SK-N-SH (cell line): ENCODE measurements around the gene FAM217A. TPM values are rescaled to one million over a fixed set of nuclear protein-coding genes. Genes with fewer than 3 reads are reported as not detected.

Experiments used
- CTCF ChIA-PET: fragments of 300-600, 350-600 bp; formaldehyde crosslinking; extraction: SDS; loops from one replicate; lab custom pipeline; 2021; lab: Yijun Ruan, JAX
- POLR2A ChIA-PET: fragments of 350-600 bp; sonication (Branson Sonifier 250); formaldehyde crosslinking; extraction: SDS; loops from one replicate; lab custom pipeline; 2020; ENCODE audit warnings: antibody characterized with exemption, inconsistent platforms; lab: Yijun Ruan, JAX
- DNase-seq: peaks from one replicate; pipeline ENCODE4 v3.0.0; 2012
- H2AFZ ChIP-seq: fragments of 200-600 bp; sonication (generic); 2 replicates; pipeline ENCODE4 v1.8.1; 2016; ENCODE audit warnings: antibody characterized with exemption, mild to moderate bottlenecking, low read depth
- H3F3A ChIP-seq: fragments of 200-600 bp; sonication (generic); replicated peaks from 2 replicates; pipeline ENCODE3; 2016; ENCODE audit warnings: antibody characterized with exemption, mild to moderate bottlenecking; ENCODE audit not compliant: insufficient read depth
- H3K27ac ChIP-seq, 2 experiments: fragments of 200-500 bp in 1 of 2; fragments of 200-600 bp in 1 of 2; sonication (Bioruptor generic) in 1 of 2; sonication (generic), shearing (Covaris generic) in 1 of 2; 2 replicates each; pipeline versions ENCODE4 v1.5.1 to v1.6.1; 2014 to 2016; ENCODE audit warnings: low read depth in 2 of 2, inconsistent platforms in 1 of 2, low read length in 1 of 2, mild to moderate bottlenecking in 1 of 2, mixed read lengths in 1 of 2
- H3K27me3 ChIP-seq: fragments of 200-600 bp; sonication (generic), shearing (Covaris generic); 2 replicates; pipeline ENCODE4 v1.6.1; 2016; ENCODE audit warnings: mixed run types; ENCODE audit not compliant: insufficient read depth
- H3K36me3 ChIP-seq, 2 experiments: fragments of 200-500 bp in 1 of 2; fragments of 200-600 bp in 1 of 2; sonication (Bioruptor generic) in 1 of 2; sonication (generic) in 1 of 2; replicated peaks in 1 of 2; 2 replicates each; pipeline versions ENCODE3 to v1.5.1; 2014 to 2016; ENCODE audit warnings: low read length in 1 of 2, mild to moderate bottlenecking in 1 of 2; ENCODE audit not compliant: insufficient read depth in 2 of 2, control insufficient read depth in 1 of 2
- H3K4me1 ChIP-seq, 2 experiments: fragments of 200-500 bp in 1 of 2; fragments of 200-600 bp in 1 of 2; sonication (Bioruptor generic) in 1 of 2; sonication (generic), shearing (Covaris generic) in 1 of 2; 2 replicates each; pipeline versions ENCODE4 v1.5.1 to v1.6.1; 2014 to 2016; ENCODE audit warnings: low read depth in 1 of 2, low read length in 1 of 2, mixed run types in 1 of 2; ENCODE audit not compliant: insufficient read depth in 2 of 2, control insufficient read depth in 1 of 2
- H3K4me2 ChIP-seq: fragments of 200-600 bp; sonication (generic), shearing (Covaris generic); 2 replicates; pipeline ENCODE4 v1.6.1; 2017; ENCODE audit warnings: mixed run types
- H3K4me3 ChIP-seq, 2 experiments: fragments of 200-500 bp in 1 of 2; fragments of 200-600 bp in 1 of 2; sonication (Bioruptor generic) in 1 of 2; sonication (generic), shearing (Covaris generic) in 1 of 2; 2 replicates each; pipeline versions ENCODE4 v1.5.1 to v1.8.1; 2014 to 2016; ENCODE audit warnings: low read depth in 2 of 2, inconsistent platforms in 1 of 2, low read length in 1 of 2, mild to moderate bottlenecking in 1 of 2, mixed read lengths in 1 of 2, moderate library complexity in 1 of 2
- H3K79me2 ChIP-seq: fragments of 200-600 bp; sonication (generic); 2 replicates; pipeline ENCODE4 v1.8.1; 2017; ENCODE audit warnings: mild to moderate bottlenecking; ENCODE audit not compliant: insufficient read depth
- H3K9ac ChIP-seq: fragments of 200-600 bp; sonication (generic); 2 replicates; pipeline ENCODE4 v1.6.1; 2017; ENCODE audit warnings: mixed run types
- H3K9me2 ChIP-seq: fragments of 200-600 bp; sonication (generic); 2 replicates; pipeline ENCODE4 v1.6.1; 2017; ENCODE audit warnings: mixed run types
- H3K9me3 ChIP-seq: fragments of 200-600 bp; sonication (generic); 2 replicates; pipeline ENCODE4 v1.6.1; 2017; ENCODE audit warnings: mixed run types, mild to moderate bottlenecking, moderate library complexity
- H4K20me1 ChIP-seq: fragments of 200-600 bp; sonication (generic); 2 replicates; pipeline ENCODE4 v1.6.1; 2017; ENCODE audit warnings: mild to moderate bottlenecking, mixed run types; ENCODE audit not compliant: insufficient read depth
- EZH2phosphoT487 ChIP-seq: fragments of 200-600 bp; sonication (generic); IDR thresholded peaks from 2 replicates; pipeline ENCODE4 v1.6.1; 2017; ENCODE audit warnings: low read depth, mixed run types, mild to moderate bottlenecking, antibody characterized with exemption, moderate library complexity, borderline replicate concordance
- GATA2 ChIP-seq: sonication (generic); formaldehyde crosslinking; IDR thresholded peaks from 2 replicates; pipeline ENCODE4 v1.5.0; 2020; ENCODE audit warnings: mild to moderate bottlenecking, missing genetic modification reagents
- JUND ChIP-seq: IDR thresholded peaks from 2 replicates; pipeline ENCODE4 v1.4.0; 2012
- MEF2A ChIP-seq: IDR thresholded peaks from 2 replicates; pipeline ENCODE4 v1.4.0; 2012; ENCODE audit warnings: low read depth, borderline replicate concordance
- NRF1 ChIP-seq: IDR thresholded peaks from 2 replicates; pipeline ENCODE4 v1.6.1; 2012; ENCODE audit warnings: low read depth, mild to moderate bottlenecking, low read length
- POLR2AphosphoS5 ChIP-seq: IDR thresholded peaks from 2 replicates; pipeline ENCODE4 v1.6.1; 2012; ENCODE audit warnings: low read depth, low read length
- RAD21 ChIP-seq: IDR thresholded peaks from 2 replicates; pipeline ENCODE4 v1.6.1; 2012; ENCODE audit warnings: mild to moderate bottlenecking, low read length
- RFX5 ChIP-seq: IDR thresholded peaks from 2 replicates; pipeline ENCODE4 v1.6.1; 2012; ENCODE audit warnings: mild to moderate bottlenecking, improper control_type of control experiment, low read length
- SIN3A ChIP-seq: IDR thresholded peaks from 2 replicates; pipeline ENCODE4 v1.6.1; 2012; ENCODE audit warnings: low read depth, mild to moderate bottlenecking, low read length, moderate library complexity, borderline replicate concordance
- WGBS: methylation state at CpG from one replicate; pipeline ENCODE4 v1.1.6; 2017; ENCODE audit warnings: low lambda C conversion rate; 5-methylcytosine and 5-hydroxymethylcytosine counted together
- polyA plus RNA-seq, 3 experiments: library from polyadenylated mRNA; depleted of rRNA; stranded (reverse); fragments of >200 nt; gene quantifications; 2 replicates each; pipeline ENCODE4 v1.2.3, GENCODE V29; 2012
- TF ChIP-seq, protein P1 (sequence below): IDR thresholded peaks from 2 replicates; pipeline ENCODE4 v1.6.1; 2012; ENCODE audit warnings: mild to moderate bottlenecking, low read depth, low read length, moderate library complexity
- TF ChIP-seq, protein P2 (sequence below): fragments of 200-600 bp; sonication (generic); IDR thresholded peaks from 2 replicates; pipeline ENCODE4 v1.6.1; 2017; ENCODE audit warnings: antibody characterized with exemption, mild to moderate bottlenecking, moderate library complexity
- TF ChIP-seq, protein P3 (sequence below): IDR thresholded peaks from 2 replicates; pipeline ENCODE4 v1.4.0; 2012; ENCODE audit warnings: low read depth
- TF ChIP-seq, protein P4 (sequence below): fragments of 150-350 bp; IDR thresholded peaks from 2 replicates; pipeline ENCODE4 v1.6.1; 2017; ENCODE audit warnings: antibody characterized with exemption, low read length, low read depth, borderline replicate concordance
- TF ChIP-seq, protein P5 (sequence below): IDR thresholded peaks from 2 replicates; pipeline ENCODE4; 2012

FAM217A gene, protein sequence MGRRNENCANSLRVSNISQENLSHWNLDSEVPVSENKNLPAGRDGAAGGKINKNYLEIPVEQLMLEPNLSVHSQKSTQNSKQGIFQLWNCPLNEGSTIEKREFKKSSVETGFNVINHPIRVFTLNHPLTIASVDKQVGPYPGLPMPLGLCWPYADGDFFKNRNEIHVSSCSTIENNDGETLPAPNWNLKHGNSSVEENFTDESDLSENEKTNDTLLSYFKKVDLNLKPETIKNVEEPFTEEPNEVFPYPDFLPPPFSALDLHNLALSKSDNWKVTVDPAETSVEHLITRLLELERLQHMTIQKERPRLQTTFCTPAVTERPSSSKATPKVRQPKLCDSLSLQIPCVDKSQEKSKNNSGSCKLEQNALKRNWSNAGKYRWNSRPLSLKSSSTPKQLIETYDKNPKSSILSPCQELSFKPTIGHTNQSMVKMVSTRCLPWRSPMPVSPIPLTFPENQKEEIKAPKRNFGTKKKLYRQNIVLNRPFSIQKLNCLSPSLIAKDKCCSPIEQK
- polyA plus RNA-seq (2012; rRNA removed) = not detected in 2 replicates
- not detected in 2 replicates for polyA plus RNA-seq (2012; cell fraction: cytosol; rRNA removed)
- not detected in 2 replicates for polyA plus RNA-seq (2012; cell fraction: nucleus; rRNA removed)

DNA sequence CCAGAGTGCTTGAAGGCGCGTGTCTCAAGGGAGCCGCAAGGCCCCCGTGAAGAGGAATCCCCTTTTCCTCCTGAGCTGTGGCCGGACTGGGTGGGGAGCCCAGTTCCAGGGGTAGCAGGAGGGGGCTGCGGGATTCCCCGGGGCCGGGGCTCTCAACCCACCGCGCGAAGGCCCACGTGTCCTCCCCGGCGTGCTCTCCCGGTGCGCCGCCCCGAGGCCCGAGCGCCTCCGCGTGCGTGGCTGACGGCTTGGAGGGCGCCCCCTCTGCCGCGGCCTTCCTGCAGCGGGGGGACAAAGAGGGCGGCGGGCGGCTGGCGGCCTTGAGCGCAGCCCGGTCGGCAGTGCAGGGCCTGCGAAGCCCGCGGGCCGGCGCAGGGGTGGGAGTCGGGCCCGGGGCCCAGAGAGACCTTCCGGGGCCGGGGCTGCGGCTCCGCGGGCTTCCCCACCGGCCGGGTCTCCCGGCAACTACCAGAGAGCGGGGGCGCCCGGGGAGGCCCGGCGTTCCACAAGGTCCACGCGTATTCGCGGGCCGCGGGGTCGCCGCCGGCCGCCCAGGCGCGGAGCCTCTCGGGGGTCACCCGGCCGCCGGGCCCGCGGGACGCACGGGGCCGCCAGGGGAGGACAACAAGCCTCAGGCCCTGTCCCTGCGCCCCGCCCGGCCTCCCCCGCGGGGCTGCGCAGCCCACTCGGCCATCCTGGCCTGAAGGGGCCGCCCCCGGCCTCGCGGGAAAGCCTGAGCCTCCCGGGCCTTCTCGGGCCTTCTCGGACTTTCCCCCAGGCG is at the start of gene FAM217A:
TSS of gene FAM217A (minus strand) at position 447 of the 781 bp plus-strand sequence. CDS start 1,723 bp downstream, outside the sequence.
- no peak within 1 kb of the TSS for H3K9ac ChIP-seq
- no peak within 1 kb of the TSS for H3K4me2 ChIP-seq
- H3K9me2 ChIP-seq = no peaks in the 10 kb centered on the region
- no peaks in the 10 kb centered on the region for H3K79me2 ChIP-seq
- no peaks in the 10 kb centered on the region for H4K20me1 ChIP-seq
- 96% methylated on average over 14 of the region's 91 CpGs for WGBS
- no peak within 1 kb of the TSS for H3K4me3 ChIP-seq
- TF ChIP-seq GATA2 = no peak
- TF ChIP-seq, protein P1, sequence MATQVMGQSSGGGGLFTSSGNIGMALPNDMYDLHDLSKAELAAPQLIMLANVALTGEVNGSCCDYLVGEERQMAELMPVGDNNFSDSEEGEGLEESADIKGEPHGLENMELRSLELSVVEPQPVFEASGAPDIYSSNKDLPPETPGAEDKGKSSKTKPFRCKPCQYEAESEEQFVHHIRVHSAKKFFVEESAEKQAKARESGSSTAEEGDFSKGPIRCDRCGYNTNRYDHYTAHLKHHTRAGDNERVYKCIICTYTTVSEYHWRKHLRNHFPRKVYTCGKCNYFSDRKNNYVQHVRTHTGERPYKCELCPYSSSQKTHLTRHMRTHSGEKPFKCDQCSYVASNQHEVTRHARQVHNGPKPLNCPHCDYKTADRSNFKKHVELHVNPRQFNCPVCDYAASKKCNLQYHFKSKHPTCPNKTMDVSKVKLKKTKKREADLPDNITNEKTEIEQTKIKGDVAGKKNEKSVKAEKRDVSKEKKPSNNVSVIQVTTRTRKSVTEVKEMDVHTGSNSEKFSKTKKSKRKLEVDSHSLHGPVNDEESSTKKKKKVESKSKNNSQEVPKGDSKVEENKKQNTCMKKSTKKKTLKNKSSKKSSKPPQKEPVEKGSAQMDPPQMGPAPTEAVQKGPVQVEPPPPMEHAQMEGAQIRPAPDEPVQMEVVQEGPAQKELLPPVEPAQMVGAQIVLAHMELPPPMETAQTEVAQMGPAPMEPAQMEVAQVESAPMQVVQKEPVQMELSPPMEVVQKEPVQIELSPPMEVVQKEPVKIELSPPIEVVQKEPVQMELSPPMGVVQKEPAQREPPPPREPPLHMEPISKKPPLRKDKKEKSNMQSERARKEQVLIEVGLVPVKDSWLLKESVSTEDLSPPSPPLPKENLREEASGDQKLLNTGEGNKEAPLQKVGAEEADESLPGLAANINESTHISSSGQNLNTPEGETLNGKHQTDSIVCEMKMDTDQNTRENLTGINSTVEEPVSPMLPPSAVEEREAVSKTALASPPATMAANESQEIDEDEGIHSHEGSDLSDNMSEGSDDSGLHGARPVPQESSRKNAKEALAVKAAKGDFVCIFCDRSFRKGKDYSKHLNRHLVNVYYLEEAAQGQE = no peak
- TF ChIP-seq SIN3A = no peak
- TF ChIP-seq JUND = no peak
- no peak for TF ChIP-seq NRF1
- TF ChIP-seq RFX5 = no peak
- TF ChIP-seq MEF2A = no peak
- TF ChIP-seq, all 33 proteins: peak for 0
- no peaks in the 10 kb centered on the region for H3K36me3 ChIP-seq
- H3K27ac ChIP-seq = no peak within 1 kb of the TSS
- H3K4me1 ChIP-seq = no peaks in the 10 kb centered on the region
- DNase-seq = no peak
- H2AFZ ChIP-seq = no peak within 1 kb of the TSS
- H3F3A ChIP-seq = no peaks in the 10 kb centered on the region
- H3K9me3 ChIP-seq = no peaks in the 10 kb centered on the region
- ChIA-PET CTCF (interaction anchor here (0.8 kb wide), 1 partner anchor 10 kb away, joined by 3 read pairs; no protein-coding TSS in a partner anchor), POLR2A (no interaction called here)
- no peaks in the 10 kb centered on the region for H3K27me3 ChIP-seq

DNA sequence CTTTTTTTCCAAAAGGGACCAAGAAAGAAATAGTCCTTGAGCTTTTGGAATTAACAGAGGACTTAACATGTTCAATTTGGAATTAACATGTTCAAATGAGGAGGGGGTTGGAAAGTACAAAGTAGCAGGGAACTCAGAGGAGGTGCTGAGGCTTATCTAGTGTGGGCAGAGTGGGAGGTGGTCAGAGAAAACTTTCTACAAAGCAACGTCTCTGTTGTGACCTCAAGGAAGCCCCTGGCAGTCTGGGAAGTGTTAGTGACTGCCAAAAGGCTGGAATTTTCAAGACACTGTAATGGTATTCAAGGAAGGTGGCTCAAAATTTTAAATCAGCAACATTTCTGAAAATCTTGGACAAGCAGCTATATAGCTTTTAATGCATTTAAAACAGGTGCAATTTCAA is 49.1 kb upstream of the FAM217A start:
- Histone ChIP-seq H2AFZ (no peak overlapping the region), H3K79me2 (peaks cover 35% of the 10 kb centered on the region), H3K36me3 (peaks cover 58 to 79% of the 10 kb centered on the region in 2 experiments), H3K4me1 (peaks cover 0 to 26% of the 10 kb centered on the region in 2 experiments; a peak in 1 of 4 replicates), H3K9me3 (no peaks in the 10 kb centered on the region), H3K27me3 (no peaks in the 10 kb centered on the region), H3K27ac (peak overlapping the region in 1 of 2 experiments; percentile 74; a peak in 1 of 4 replicates), H3K4me2 (no peak overlapping the region), H3F3A (peaks cover 27% of the 10 kb centered on the region), H3K9ac (no peak overlapping the region)
- POLR2A ChIA-PET = no interaction called here
- DNase-seq = no peak
- CTCF ChIA-PET = interaction anchor here (0.7 to 1.4 kb wide), 2 partner anchors 119 to 1348 kb away, joined by 3 read pairs; no protein-coding TSS in a partner anchor
- 13% methylated on average over 1 of the region's 1 CpG for WGBS
- TF ChIP-seq, protein P2, sequence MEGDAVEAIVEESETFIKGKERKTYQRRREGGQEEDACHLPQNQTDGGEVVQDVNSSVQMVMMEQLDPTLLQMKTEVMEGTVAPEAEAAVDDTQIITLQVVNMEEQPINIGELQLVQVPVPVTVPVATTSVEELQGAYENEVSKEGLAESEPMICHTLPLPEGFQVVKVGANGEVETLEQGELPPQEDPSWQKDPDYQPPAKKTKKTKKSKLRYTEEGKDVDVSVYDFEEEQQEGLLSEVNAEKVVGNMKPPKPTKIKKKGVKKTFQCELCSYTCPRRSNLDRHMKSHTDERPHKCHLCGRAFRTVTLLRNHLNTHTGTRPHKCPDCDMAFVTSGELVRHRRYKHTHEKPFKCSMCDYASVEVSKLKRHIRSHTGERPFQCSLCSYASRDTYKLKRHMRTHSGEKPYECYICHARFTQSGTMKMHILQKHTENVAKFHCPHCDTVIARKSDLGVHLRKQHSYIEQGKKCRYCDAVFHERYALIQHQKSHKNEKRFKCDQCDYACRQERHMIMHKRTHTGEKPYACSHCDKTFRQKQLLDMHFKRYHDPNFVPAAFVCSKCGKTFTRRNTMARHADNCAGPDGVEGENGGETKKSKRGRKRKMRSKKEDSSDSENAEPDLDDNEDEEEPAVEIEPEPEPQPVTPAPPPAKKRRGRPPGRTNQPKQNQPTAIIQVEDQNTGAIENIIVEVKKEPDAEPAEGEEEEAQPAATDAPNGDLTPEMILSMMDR = no peak
- no peak for TF ChIP-seq RAD21
- TF ChIP-seq, protein P3, sequence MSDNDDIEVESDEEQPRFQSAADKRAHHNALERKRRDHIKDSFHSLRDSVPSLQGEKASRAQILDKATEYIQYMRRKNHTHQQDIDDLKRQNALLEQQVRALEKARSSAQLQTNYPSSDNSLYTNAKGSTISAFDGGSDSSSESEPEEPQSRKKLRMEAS = no peak
- TF ChIP-seq EZH2phosphoT487 = no peak
- TF ChIP-seq POLR2AphosphoS5 = no peak
- TF ChIP-seq, protein P4, sequence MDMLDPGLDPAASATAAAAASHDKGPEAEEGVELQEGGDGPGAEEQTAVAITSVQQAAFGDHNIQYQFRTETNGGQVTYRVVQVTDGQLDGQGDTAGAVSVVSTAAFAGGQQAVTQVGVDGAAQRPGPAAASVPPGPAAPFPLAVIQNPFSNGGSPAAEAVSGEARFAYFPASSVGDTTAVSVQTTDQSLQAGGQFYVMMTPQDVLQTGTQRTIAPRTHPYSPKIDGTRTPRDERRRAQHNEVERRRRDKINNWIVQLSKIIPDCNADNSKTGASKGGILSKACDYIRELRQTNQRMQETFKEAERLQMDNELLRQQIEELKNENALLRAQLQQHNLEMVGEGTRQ = no peak
- TF ChIP-seq GATA2 = no peak
- TF ChIP-seq, protein P5, sequence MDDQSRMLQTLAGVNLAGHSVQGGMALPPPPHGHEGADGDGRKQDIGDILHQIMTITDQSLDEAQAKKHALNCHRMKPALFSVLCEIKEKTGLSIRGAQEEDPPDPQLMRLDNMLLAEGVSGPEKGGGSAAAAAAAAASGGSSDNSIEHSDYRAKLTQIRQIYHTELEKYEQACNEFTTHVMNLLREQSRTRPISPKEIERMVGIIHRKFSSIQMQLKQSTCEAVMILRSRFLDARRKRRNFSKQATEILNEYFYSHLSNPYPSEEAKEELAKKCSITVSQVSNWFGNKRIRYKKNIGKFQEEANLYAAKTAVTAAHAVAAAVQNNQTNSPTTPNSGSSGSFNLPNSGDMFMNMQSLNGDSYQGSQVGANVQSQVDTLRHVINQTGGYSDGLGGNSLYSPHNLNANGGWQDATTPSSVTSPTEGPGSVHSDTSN = no peak
- TF ChIP-seq, all 33 proteins: peak for 0
- no peak overlapping the region for H3K4me3 ChIP-seq
- H3K9me2 ChIP-seq = no peaks in the 10 kb centered on the region
- H4K20me1 ChIP-seq = no peaks in the 10 kb centered on the region
